ENCODE measurements around the gene NME8. TPM values are rescaled to one million over a fixed set of nuclear protein-coding genes. Genes with fewer than 3 reads are reported as not detected.

Gene NME8
- total and polyA plus RNA-seq, 7 experiments from 2014 or later: 2.7 to 5.5 TPM; not detected in 5

DNA sequence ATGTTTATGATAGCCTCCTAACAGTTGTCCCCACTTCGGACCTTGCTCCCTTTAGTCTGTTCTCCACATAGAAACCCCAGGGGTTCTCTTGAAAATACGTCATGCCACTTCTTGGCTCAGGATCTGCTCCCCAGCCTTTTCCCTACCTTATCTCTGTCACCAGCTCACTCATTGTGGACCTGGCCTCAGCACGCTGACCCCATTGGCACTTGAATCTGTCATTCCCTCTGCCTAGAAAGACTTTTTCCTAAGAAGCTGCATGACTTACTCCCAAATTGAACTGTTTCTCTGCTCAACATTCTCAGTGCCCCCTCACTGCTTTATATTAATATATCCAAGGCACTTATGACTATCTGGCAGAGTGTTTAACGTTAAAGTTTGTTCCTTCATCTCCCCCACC, 80.5 kb downstream of the NME8 start:
- no peak overlapping the region for H3K4me3 Mint-ChIP-seq
- H3K9me3 ChIP-seq (ENCODE audit: control insufficient read depth in 2 of 3, low read length in 3 of 3): no peaks in the 10 kb centered on the region
- DNase-seq (no peak), ATAC-seq (no peak)
- peaks cover 0 to 16% (median 4%) of the 10 kb centered on the region in 5 donors for H3K27me3 Mint-ChIP-seq
- H3K4me1 ChIP-seq (ENCODE audit: control insufficient read depth in 2 of 2, insufficient read depth in 2 of 2, low read length in 2 of 2): no peaks in the 10 kb centered on the region
- peaks cover 0 to 10% (median 4%) of the 10 kb centered on the region in 11 donors for H3K9me3 Mint-ChIP-seq
- POLR2A ChIA-PET: no interaction called here
- H3K27ac ChIP-seq (ENCODE audit: low read depth, low read length): no peak overlapping the region
- intact Hi-C loops (cut with micrococcal nuclease): no loop called here
- no peak overlapping the region for H3K27ac Mint-ChIP-seq
- no peaks in the 10 kb centered on the region for H3K4me1 Mint-ChIP-seq
- no peak overlapping the region for H3K4me3 ChIP-seq (ENCODE audit: low read length)
- no peaks in the 10 kb centered on the region for H3K36me3 ChIP-seq (ENCODE audit: control insufficient read depth in 2 of 3, insufficient read depth in 3 of 3, low read length in 3 of 3)
- CTCF ChIA-PET: no interaction called here
- H3K36me3 Mint-ChIP-seq: no peaks in the 10 kb centered on the region
- H3K27me3 ChIP-seq (ENCODE audit: control insufficient read depth in 2 of 2, insufficient read depth in 2 of 2, low read length in 2 of 2): no peaks in the 10 kb centered on the region

DNA sequence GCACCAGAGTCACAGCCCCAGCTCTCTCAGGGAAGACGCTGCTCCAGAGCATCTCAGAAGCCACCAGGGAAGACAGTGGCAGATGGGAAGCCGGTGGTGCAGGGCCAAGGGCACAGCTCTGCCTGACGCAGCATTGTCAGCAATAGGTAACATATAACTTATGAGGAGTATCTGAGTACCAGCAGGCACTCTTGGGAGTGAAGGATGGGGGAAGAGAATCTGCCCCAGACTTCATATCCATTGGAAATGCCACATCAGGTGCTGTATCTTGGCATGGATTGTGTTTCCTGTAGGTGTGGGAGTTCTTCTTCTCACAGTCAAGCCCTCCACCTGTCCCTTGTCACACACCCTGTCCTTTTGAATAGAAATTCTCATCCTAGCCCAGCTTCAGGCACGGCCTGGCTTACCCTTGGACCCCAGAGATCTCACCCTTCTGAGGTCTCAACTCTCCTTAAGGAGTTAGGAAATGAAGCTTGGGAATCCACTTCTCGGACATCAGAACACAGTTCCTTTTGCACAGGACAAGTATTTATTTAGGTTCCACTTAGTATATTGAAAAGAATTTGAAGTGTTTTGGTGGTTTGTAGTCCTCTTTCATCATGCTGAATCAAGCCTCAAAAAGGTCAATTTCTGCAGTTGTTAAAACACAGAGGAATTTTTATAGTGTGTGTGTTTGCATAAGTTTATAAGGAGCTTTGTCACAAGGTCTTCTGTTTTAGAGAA, 82.0 kb downstream of the NME8 start:
- Histone ChIP-seq H3K4me1 (ENCODE audit: control insufficient read depth in 2 of 2, insufficient read depth in 2 of 2, low read length in 2 of 2) (no peaks in the 10 kb centered on the region), H3K9me3 (ENCODE audit: control insufficient read depth in 2 of 3, low read length in 3 of 3) (no peaks in the 10 kb centered on the region), H3K36me3 (ENCODE audit: control insufficient read depth in 2 of 3, insufficient read depth in 3 of 3, low read length in 3 of 3) (no peaks in the 10 kb centered on the region), H3K27me3 (ENCODE audit: control insufficient read depth in 2 of 2, insufficient read depth in 2 of 2, low read length in 2 of 2) (no peaks in the 10 kb centered on the region), H3K4me3 (ENCODE audit: low read length) (no peak overlapping the region), H3K27ac (ENCODE audit: low read depth, low read length) (no peak overlapping the region)
- H3K4me3 Mint-ChIP-seq: no peak overlapping the region
- H3K9me3 Mint-ChIP-seq: peaks cover 0 to 7% (median 2%) of the 10 kb centered on the region in 11 donors
- no peaks in the 10 kb centered on the region for H3K36me3 Mint-ChIP-seq
- H3K27ac Mint-ChIP-seq: no peak overlapping the region
- intact Hi-C loops (cut with micrococcal nuclease): no loop called here
- CTCF ChIA-PET: no interaction called here
- peaks cover 0 to 14% (median 4%) of the 10 kb centered on the region in 5 donors for H3K27me3 Mint-ChIP-seq
- ATAC-seq (no peak), DNase-seq (no peak)
- no peaks in the 10 kb centered on the region for H3K4me1 Mint-ChIP-seq
- POLR2A ChIA-PET: no interaction called here

DNA sequence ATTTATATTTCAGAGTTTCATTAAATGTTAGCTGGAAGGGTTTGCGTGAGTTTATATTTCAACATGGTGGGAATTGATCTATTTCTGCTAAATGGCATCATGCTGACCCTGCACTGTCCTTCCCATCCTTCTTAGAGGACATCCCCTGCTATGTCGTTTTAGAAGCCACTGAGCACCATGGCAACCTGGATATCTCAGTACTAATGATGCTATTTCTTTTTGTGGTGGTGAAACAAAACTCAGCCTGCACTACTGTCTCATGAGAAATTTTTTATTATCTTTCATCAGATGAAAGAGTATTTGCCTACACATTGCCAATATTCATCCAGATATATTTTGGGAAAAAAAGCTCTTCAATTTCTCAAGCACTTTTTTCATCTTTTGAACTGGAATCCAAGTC, 84.1 kb downstream of the NME8 start:
- Histone ChIP-seq H3K4me3 (ENCODE audit: low read length) (no peak overlapping the region), H3K9me3 (ENCODE audit: control insufficient read depth in 2 of 3, low read length in 3 of 3) (peaks cover 0 to 4% (median 0%) of the 10 kb centered on the region in 3 experiments), H3K27ac (ENCODE audit: low read depth, low read length) (no peak overlapping the region), H3K36me3 (ENCODE audit: control insufficient read depth in 2 of 3, insufficient read depth in 3 of 3, low read length in 3 of 3) (no peaks in the 10 kb centered on the region), H3K4me1 (ENCODE audit: control insufficient read depth in 2 of 2, insufficient read depth in 2 of 2, low read length in 2 of 2) (no peaks in the 10 kb centered on the region), H3K27me3 (ENCODE audit: control insufficient read depth in 2 of 2, insufficient read depth in 2 of 2, low read length in 2 of 2) (no peaks in the 10 kb centered on the region)
- Mint-ChIP-seq H3K4me3 (no peak overlapping the region), H3K36me3 (no peaks in the 10 kb centered on the region), H3K9me3 (peaks cover 0 to 15% (median 6%) of the 10 kb centered on the region in 11 donors), H3K4me1 (no peaks in the 10 kb centered on the region), H3K27me3 (peaks cover 0 to 14% (median 4%) of the 10 kb centered on the region in 5 donors), H3K27ac (no peak overlapping the region)
- ChIA-PET POLR2A (no interaction called here), CTCF (no interaction called here)
- no peak for ATAC-seq
- no peak for DNase-seq
- intact Hi-C loops (cut with micrococcal nuclease): no loop called here

DNA sequence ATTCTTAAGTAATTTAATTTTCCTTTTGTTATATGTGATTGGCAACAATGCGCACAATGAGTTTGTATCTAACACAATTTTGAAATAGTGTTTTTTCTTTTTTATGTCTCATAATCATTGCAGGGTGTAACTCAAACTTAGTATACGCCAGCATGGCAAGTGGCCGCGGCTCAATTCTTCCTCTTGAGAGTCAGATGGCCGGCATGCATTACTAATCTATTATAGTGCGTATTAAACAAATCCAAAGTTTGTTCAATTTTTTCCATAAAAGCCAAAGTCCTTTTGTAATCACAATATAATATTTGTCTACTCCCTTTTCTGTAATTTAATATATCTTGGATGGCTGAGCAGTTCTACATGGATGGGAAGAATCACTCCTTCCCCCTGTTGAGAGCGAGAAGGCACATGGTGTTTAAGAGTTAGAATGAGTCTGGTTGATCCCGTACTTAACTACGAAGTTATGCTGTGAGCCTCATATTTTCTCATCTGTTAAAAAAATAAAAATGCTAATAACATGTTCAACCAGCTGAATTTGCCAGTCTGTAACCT, 84.7 kb downstream of the NME8 start:
- Histone ChIP-seq H3K36me3 (ENCODE audit: control insufficient read depth in 2 of 3, insufficient read depth in 3 of 3, low read length in 3 of 3) (no peaks in the 10 kb centered on the region), H3K4me1 (ENCODE audit: control insufficient read depth in 2 of 2, insufficient read depth in 2 of 2, low read length in 2 of 2) (no peaks in the 10 kb centered on the region), H3K4me3 (ENCODE audit: low read length) (no peak overlapping the region), H3K9me3 (ENCODE audit: control insufficient read depth in 2 of 3, low read length in 3 of 3) (peaks cover 0 to 4% (median 0%) of the 10 kb centered on the region in 3 experiments), H3K27ac (ENCODE audit: low read depth, low read length) (no peak overlapping the region), H3K27me3 (ENCODE audit: control insufficient read depth in 2 of 2, insufficient read depth in 2 of 2, low read length in 2 of 2) (no peaks in the 10 kb centered on the region)
- intact Hi-C loops (cut with micrococcal nuclease): no loop called here
- no peaks in the 10 kb centered on the region for H3K36me3 Mint-ChIP-seq
- H3K4me1 Mint-ChIP-seq: no peaks in the 10 kb centered on the region
- H3K4me3 Mint-ChIP-seq: no peak overlapping the region
- H3K9me3 Mint-ChIP-seq: peaks cover 0 to 15% (median 6%) of the 10 kb centered on the region in 11 donors
- no peak overlapping the region for H3K27ac Mint-ChIP-seq
- ChIA-PET POLR2A (no interaction called here), CTCF (no interaction called here)
- ATAC-seq: no peak
- peaks cover 0 to 14% (median 4%) of the 10 kb centered on the region in 5 donors for H3K27me3 Mint-ChIP-seq
- no peak for DNase-seq

DNA sequence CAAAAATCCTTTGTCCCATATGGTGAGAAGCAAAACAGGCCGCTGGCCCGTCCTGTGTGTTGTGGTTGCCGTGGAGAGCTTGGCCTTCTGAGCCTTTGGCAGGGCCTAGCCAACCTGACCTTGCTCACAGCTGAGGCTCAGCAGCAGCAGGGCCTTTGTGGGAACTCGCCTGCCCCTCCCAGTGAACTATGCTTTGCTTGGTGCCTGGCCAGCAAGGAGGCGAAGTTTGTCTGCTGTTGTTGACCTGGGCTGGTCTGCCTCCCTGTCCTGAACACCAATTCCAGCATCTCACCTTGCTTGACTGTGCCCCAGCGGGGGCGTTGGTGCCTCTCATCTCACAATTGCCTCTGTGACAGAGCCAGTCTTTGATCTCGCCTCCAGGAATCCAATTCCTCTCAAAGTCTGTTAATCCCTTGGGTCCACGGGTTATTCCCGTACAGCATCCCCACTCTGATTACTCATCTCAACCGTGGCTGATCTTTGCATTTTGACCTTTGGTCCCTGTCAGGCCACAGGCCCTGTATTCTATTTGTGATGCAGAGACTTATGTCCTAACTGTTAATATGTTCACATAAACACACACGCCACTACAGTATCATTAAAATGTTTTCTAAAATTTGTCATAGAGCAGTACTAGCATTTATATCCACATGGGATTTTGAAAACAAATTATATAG, 94.7 kb downstream of the NME8 start:
- Mint-ChIP-seq H3K27ac (no peak overlapping the region), H3K4me1 (no peaks in the 10 kb centered on the region), H3K27me3 (peaks cover 0 to 5% (median 0%) of the 10 kb centered on the region in 5 donors), H3K36me3 (no peaks in the 10 kb centered on the region), H3K4me3 (no peak overlapping the region), H3K9me3 (peaks cover 0 to 5% (median 0%) of the 10 kb centered on the region in 11 donors)
- ATAC-seq (no peak), DNase-seq (no peak)
- H3K36me3 ChIP-seq (ENCODE audit: control insufficient read depth in 2 of 3, insufficient read depth in 3 of 3, low read length in 3 of 3): no peaks in the 10 kb centered on the region
- no peaks in the 10 kb centered on the region for H3K4me1 ChIP-seq (ENCODE audit: control insufficient read depth in 2 of 2, insufficient read depth in 2 of 2, low read length in 2 of 2)
- H3K9me3 ChIP-seq (ENCODE audit: control insufficient read depth in 2 of 3, low read length in 3 of 3): no peaks in the 10 kb centered on the region
- ChIA-PET POLR2A (no interaction called here), CTCF (no interaction called here)
- intact Hi-C loops (cut with micrococcal nuclease): no loop called here
- no peak overlapping the region for H3K27ac ChIP-seq (ENCODE audit: low read depth, low read length)
- no peaks in the 10 kb centered on the region for H3K27me3 ChIP-seq (ENCODE audit: control insufficient read depth in 2 of 2, insufficient read depth in 2 of 2, low read length in 2 of 2)
- H3K4me3 ChIP-seq (ENCODE audit: low read length): no peak overlapping the region

DNA sequence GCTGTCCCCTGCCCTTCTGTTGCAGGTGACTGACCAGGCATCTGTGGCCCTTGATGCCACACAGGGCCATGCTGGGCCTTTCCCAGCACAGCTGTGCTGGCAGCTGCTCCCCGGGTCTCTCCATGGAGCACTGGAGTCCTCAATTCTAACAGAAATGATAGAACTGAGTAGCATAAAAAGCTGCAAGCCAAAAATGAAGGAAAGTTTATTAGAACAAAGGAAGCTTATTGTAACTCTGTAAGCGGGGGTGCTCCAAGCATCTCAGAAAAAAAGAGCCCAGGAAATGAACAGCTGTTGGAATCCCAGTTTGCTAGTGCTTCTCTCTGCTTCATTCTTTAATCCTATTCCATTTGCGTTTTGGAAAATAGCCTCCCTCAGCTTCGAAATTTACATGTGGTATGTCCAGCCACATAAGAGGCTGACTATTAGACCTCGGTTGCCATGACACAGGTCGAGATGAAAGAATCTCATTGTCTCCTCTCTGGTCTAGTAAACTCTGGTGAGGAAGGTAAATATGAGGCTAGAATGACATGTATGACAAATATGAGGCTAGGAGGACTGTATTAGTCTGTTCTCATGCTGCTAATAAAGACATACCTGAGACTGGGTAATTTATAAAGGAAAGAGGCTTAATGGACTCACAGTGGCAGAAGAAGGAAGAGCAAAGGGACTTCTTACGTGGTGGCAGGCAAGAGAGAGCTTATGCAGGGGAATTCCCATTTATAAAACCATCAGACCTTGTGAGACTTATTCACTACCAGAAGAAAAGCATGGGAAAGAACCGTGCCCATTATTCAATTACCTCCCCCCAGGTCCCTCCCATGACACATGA, 95.7 kb downstream of the NME8 start:
- peaks cover 0 to 5% (median 0%) of the 10 kb centered on the region in 11 donors for H3K9me3 Mint-ChIP-seq
- ChIA-PET POLR2A (no interaction called here), CTCF (interaction anchor here (0.5 kb wide), 1 partner anchor 1514 kb away, joined by 7 read pairs; no protein-coding TSS in a partner anchor)
- Histone ChIP-seq H3K36me3 (ENCODE audit: control insufficient read depth in 2 of 3, insufficient read depth in 3 of 3, low read length in 3 of 3) (no peaks in the 10 kb centered on the region), H3K4me3 (ENCODE audit: low read length) (no peak overlapping the region), H3K9me3 (ENCODE audit: control insufficient read depth in 2 of 3, low read length in 3 of 3) (no peaks in the 10 kb centered on the region), H3K27ac (ENCODE audit: low read depth, low read length) (no peak overlapping the region), H3K27me3 (ENCODE audit: control insufficient read depth in 2 of 2, insufficient read depth in 2 of 2, low read length in 2 of 2) (no peaks in the 10 kb centered on the region), H3K4me1 (ENCODE audit: control insufficient read depth in 2 of 2, insufficient read depth in 2 of 2, low read length in 2 of 2) (no peaks in the 10 kb centered on the region)
- no peak overlapping the region for H3K4me3 Mint-ChIP-seq
- peaks cover 0 to 5% (median 0%) of the 10 kb centered on the region in 5 donors for H3K27me3 Mint-ChIP-seq
- H3K36me3 Mint-ChIP-seq: no peaks in the 10 kb centered on the region
- H3K4me1 Mint-ChIP-seq: no peaks in the 10 kb centered on the region
- intact Hi-C loops (cut with micrococcal nuclease): no loop called here
- no peak for DNase-seq
- ATAC-seq: no peak
- no peak overlapping the region for H3K27ac Mint-ChIP-seq
